ENCODE results near the gene HOXC6. TPM values are rescaled to one million over a fixed set of nuclear protein-coding genes. Genes with fewer than 3 reads are reported as not detected.

The HOXC6 gene
- total RNA-seq, 1 donor from 2014 or later, result 0.21 TPM

- peak; percentile 68 for TF ChIP-seq CTCF (IDR thresholded peaks at IDR 0.05; ENCODE audit: unreplicated experiment)
- H3K27ac Mint-ChIP-seq (ENCODE audit: unreplicated experiment), result peak within 1 kb of the TSS; percentile 89
- H3K9me3 Mint-ChIP-seq (ENCODE audit: unreplicated experiment), result no peaks in the 10 kb centered on the region
- peaks cover 64% of the 10 kb centered on the region for H3K4me1 Mint-ChIP-seq (ENCODE audit: unreplicated experiment)
- H3K36me3 Mint-ChIP-seq (ENCODE audit: low read depth, unreplicated experiment), result peaks cover under 1% of the 10 kb centered on the region
- H3K27me3 Mint-ChIP-seq (ENCODE audit: unreplicated experiment), result peaks cover 32% of the 10 kb centered on the region
- peak; percentile 91 for DNase-seq (ENCODE audit: low spot score)
- H3K4me3 Mint-ChIP-seq (ENCODE audit: unreplicated experiment), result peak within 1 kb of the TSS; percentile 56
Measured at GRCh38 chr12:53984901-53985691, 43.1 kb upstream of the HOXC6 start, which contains the start of gene HOXC10. TSS of gene HOXC10 (plus strand) at chr12:53985146. CDS start at chr12:53985260, 114 bp downstream.

- no peak overlapping the region for H3K27ac Mint-ChIP-seq (ENCODE audit: unreplicated experiment)
- no peaks in the 10 kb centered on the region for H3K9me3 Mint-ChIP-seq (ENCODE audit: unreplicated experiment)
- H3K36me3 Mint-ChIP-seq (ENCODE audit: low read depth, unreplicated experiment), result peaks cover 4% of the 10 kb centered on the region
- no peak for TF ChIP-seq CTCF (IDR thresholded peaks at IDR 0.05; ENCODE audit: unreplicated experiment)
- no peak overlapping the region for H3K4me3 Mint-ChIP-seq (ENCODE audit: unreplicated experiment)
- peaks cover 66% of the 10 kb centered on the region for H3K4me1 Mint-ChIP-seq (ENCODE audit: unreplicated experiment)
- no peak for DNase-seq (ENCODE audit: low spot score)
- peaks cover 37% of the 10 kb centered on the region for H3K27me3 Mint-ChIP-seq (ENCODE audit: unreplicated experiment)
Measured at GRCh38 chr12:53985692-53985993, 42.6 kb upstream of the HOXC6 start.

- peaks cover 39% of the 10 kb centered on the region for H3K27me3 Mint-ChIP-seq (ENCODE audit: unreplicated experiment)
- H3K9me3 Mint-ChIP-seq (ENCODE audit: unreplicated experiment), result no peaks in the 10 kb centered on the region
- TF ChIP-seq CTCF (IDR thresholded peaks at IDR 0.05; ENCODE audit: unreplicated experiment), result no peak
- DNase-seq (ENCODE audit: low spot score), result no peak
- H3K27ac Mint-ChIP-seq (ENCODE audit: unreplicated experiment), result no peak overlapping the region
- H3K4me3 Mint-ChIP-seq (ENCODE audit: unreplicated experiment), result peak overlapping the region; percentile 78
- H3K36me3 Mint-ChIP-seq (ENCODE audit: low read depth, unreplicated experiment), result peaks cover 4% of the 10 kb centered on the region
- peaks cover 67% of the 10 kb centered on the region for H3K4me1 Mint-ChIP-seq (ENCODE audit: unreplicated experiment)
Measured at GRCh38 chr12:53985994-53986685, 42.1 kb upstream of the HOXC6 start.

- Mint-ChIP-seq H3K27ac (ENCODE audit: unreplicated experiment) (no peak overlapping the region), H3K4me1 (ENCODE audit: unreplicated experiment) (peaks cover 68% of the 10 kb centered on the region), H3K4me3 (ENCODE audit: unreplicated experiment) (no peak overlapping the region), H3K27me3 (ENCODE audit: unreplicated experiment) (peaks cover 42% of the 10 kb centered on the region), H3K36me3 (ENCODE audit: low read depth, unreplicated experiment) (peaks cover 4% of the 10 kb centered on the region), H3K9me3 (ENCODE audit: unreplicated experiment) (no peaks in the 10 kb centered on the region)
- DNase-seq (ENCODE audit: low spot score), result no peak
- TF ChIP-seq CTCF (IDR thresholded peaks at IDR 0.05; ENCODE audit: unreplicated experiment), result no peak
Measured at GRCh38 chr12:53986686-53987483, 41.4 kb upstream of the HOXC6 start.

All from endothelial cell (in vitro differentiated cells).